Measurements from ENCODE around the gene RERG.

The RERG gene

DNA sequence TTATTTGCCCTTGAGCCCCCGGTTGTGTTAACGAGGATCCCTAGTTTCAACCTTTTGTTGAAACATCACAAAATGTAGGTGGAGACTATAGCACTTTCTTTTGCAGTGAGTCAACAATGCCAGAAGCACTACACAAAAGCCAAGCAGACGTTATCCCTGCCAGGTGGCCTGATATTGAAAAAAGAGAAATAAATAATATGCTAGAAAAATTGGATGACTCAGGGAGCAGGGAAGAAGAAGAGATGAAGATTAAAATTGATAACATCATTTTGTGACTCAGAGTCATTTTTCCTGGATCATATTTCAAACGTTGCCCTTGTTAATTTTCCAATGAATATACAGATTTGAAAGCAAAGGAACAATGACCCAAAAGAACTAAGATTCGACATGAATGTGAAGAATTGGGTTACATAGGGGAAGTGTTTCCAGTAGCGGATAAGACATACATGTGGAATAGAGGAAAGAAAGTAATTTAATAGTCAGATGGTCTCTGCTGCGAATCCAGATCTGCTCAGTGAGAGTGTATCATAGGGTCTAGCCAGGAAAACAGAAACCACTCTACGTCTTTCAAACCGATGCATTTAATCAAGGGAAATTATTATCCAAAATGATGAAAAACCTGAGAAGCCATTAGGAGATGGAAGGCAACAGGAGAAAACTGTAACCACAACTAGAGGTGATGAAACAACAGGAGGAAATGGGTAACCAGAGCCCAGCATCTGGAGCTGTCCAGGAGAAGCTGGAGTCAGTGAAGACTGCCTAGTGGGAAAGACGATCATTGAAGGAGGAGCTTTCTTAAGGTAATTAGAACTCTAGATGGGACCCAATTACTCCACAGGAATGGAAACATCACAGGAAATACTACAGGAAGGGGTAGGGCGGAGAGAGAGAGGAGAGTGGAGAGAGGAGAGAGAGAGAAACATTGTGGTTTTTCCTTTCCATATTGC is 57.9 kb downstream of the RERG start:
- no peak overlapping the region for H2AFZ ChIP-seq (ENCODE audit: low read depth)
- H3K4me3 ChIP-seq (IDR thresholded peaks at IDR 0.05; ENCODE audit: insufficient read depth, low read depth, low read length): no peak overlapping the region
- TF ChIP-seq CTCF (conservative IDR thresholded peaks at IDR 0.05; ENCODE audit: low read depth, low read length): no peak
- no peaks in the 10 kb centered on the region for H3K36me3 ChIP-seq (ENCODE audit: insufficient read depth)
- no peaks in the 10 kb centered on the region for H3K79me2 ChIP-seq (ENCODE audit: insufficient read depth, low read depth)
- H3K27me3 ChIP-seq (ENCODE audit: insufficient read depth, low read depth): no peaks in the 10 kb centered on the region
- no peaks in the 10 kb centered on the region for H4K20me1 ChIP-seq (ENCODE audit: insufficient read depth)
- H3K4me1 ChIP-seq (ENCODE audit: low read depth, poor library complexity, severe bottlenecking): no peaks in the 10 kb centered on the region
- H3K9ac ChIP-seq: no peak overlapping the region
- H3K4me2 ChIP-seq: no peak overlapping the region
- no peak overlapping the region for H3K27ac ChIP-seq

DNA sequence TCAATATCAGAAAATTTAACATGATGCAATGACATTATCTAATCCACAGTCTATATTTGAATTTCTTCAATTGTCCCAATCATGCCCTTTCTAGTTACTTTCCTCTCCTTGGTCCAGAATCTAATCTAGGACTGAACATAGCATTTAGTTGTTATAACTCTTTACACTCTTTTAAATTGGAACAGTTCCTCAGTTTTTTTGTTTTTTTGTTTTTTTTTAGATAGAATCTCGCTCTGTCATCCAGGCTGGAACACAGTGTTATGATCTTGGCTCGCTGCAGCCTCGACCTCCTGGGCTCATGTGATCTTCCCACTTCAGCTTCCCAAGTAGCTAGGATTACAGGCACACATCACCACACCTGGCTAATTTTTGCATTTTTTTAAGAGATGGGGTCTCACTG is 63.1 kb downstream of the RERG start:
- Histone ChIP-seq H3K4me2 (no peak overlapping the region), H3K4me3 (IDR thresholded peaks at IDR 0.05; ENCODE audit: insufficient read depth, low read depth, low read length) (no peak overlapping the region), H4K20me1 (ENCODE audit: insufficient read depth) (no peaks in the 10 kb centered on the region), H3K27me3 (ENCODE audit: insufficient read depth, low read depth) (no peaks in the 10 kb centered on the region), H3K36me3 (ENCODE audit: insufficient read depth) (no peaks in the 10 kb centered on the region), H2AFZ (ENCODE audit: low read depth) (no peak overlapping the region), H3K27ac (no peak overlapping the region), H3K79me2 (ENCODE audit: insufficient read depth, low read depth) (no peaks in the 10 kb centered on the region), H3K4me1 (ENCODE audit: low read depth, poor library complexity, severe bottlenecking) (no peaks in the 10 kb centered on the region), H3K9ac (no peak overlapping the region)
- TF ChIP-seq CTCF (conservative IDR thresholded peaks at IDR 0.05; ENCODE audit: low read depth, low read length): no peak

GRCh38 chr12:15157269-15157671 is 63.9 kb downstream of the RERG start:
- Histone ChIP-seq H4K20me1 (ENCODE audit: insufficient read depth) (no peaks in the 10 kb centered on the region), H3K27me3 (ENCODE audit: insufficient read depth, low read depth) (no peaks in the 10 kb centered on the region), H3K4me2 (no peak overlapping the region), H3K27ac (no peak overlapping the region), H3K36me3 (ENCODE audit: insufficient read depth) (no peaks in the 10 kb centered on the region), H2AFZ (ENCODE audit: low read depth) (no peak overlapping the region), H3K79me2 (ENCODE audit: insufficient read depth, low read depth) (no peaks in the 10 kb centered on the region), H3K9ac (no peak overlapping the region), H3K4me3 (IDR thresholded peaks at IDR 0.05; ENCODE audit: insufficient read depth, low read depth, low read length) (no peak overlapping the region), H3K4me1 (ENCODE audit: low read depth, poor library complexity, severe bottlenecking) (no peaks in the 10 kb centered on the region)
- no peak for TF ChIP-seq CTCF (conservative IDR thresholded peaks at IDR 0.05; ENCODE audit: low read depth, low read length)

DNA sequence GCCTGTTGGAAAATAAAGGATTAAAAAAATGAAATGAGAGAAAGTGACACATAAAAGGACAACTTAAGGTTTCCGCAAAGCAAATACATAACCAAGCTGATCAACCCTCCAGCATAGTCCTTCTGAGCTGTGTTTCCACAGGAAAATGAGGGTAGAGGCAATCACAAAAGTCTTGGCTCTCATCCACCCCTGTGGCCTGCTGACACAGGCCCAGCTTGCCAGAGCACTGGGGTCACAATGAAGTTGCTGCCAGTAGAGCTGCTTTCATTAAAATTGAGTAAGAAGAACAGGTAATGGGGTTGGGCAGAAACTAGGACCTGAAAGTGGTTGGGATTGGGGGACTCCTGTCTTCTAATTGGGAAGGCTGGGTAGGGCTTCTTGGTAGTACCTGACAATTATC is 65.9 kb downstream of the RERG start:
- no peaks in the 10 kb centered on the region for H3K4me1 ChIP-seq (ENCODE audit: low read depth, poor library complexity, severe bottlenecking)
- no peak for TF ChIP-seq CTCF (conservative IDR thresholded peaks at IDR 0.05; ENCODE audit: low read depth, low read length)
- no peaks in the 10 kb centered on the region for H3K27me3 ChIP-seq (ENCODE audit: insufficient read depth, low read depth)
- H3K4me3 ChIP-seq (IDR thresholded peaks at IDR 0.05; ENCODE audit: insufficient read depth, low read depth, low read length): no peak overlapping the region
- no peaks in the 10 kb centered on the region for H4K20me1 ChIP-seq (ENCODE audit: insufficient read depth)
- H3K4me2 ChIP-seq: no peak overlapping the region
- H3K79me2 ChIP-seq (ENCODE audit: insufficient read depth, low read depth): no peaks in the 10 kb centered on the region
- no peak overlapping the region for H3K27ac ChIP-seq
- H2AFZ ChIP-seq (ENCODE audit: low read depth): no peak overlapping the region
- H3K36me3 ChIP-seq (ENCODE audit: insufficient read depth): no peaks in the 10 kb centered on the region
- no peak overlapping the region for H3K9ac ChIP-seq

Data from KMS-11 (cell line).